COR-L47 (cell line): ENCODE measurements around the gene FUCA1.
"Not testable (repeated sequence)": the region's sequence is repeated elsewhere in the genome, so short reads cannot be mapped to it uniquely, and the experiment has no call there.

Source experiments
- DNase-seq: peaks from one replicate; lab custom pipeline; 2025; lab: John Stamatoyannopoulos, UW

FUCA1 gene

DNA sequence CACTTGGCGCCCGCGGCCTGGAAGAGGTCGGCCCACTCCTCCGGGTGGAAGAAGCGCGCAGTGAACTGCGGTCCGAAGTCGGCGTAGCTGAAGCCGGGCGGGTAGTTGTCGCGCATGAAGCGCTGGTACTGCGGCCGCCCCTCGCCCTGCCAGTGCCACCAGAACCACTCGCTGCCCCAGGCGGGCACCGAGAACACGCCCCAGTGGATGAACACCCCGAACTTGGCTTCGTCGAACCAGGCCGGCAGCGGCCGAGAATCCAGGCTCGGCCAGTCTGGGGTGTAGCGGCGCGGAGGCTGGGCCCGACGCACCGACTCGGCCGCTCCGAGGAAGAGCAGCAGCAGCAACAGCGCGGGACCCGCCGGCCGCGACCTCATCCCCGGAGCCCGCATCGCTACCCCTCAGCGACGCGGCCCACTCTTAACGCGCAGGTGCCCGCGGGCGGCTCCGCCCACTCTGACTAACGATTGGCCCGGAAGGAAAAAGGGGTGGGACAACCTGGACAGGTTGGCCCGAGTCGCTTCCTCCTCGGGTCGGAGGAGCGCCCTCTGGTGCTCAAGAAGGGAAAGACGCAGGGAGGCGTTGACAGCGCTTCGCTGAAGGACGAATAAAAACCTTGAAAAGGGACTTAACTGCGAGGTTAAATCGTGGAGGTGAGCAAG lies at the start of gene FUCA1:
Gene FUCA1 (minus strand): TSS at position 396 of the 662 bp plus-strand sequence. CDS start 4 bp downstream, at position 392.
- DNase-seq = peak; percentile 93

DNA sequence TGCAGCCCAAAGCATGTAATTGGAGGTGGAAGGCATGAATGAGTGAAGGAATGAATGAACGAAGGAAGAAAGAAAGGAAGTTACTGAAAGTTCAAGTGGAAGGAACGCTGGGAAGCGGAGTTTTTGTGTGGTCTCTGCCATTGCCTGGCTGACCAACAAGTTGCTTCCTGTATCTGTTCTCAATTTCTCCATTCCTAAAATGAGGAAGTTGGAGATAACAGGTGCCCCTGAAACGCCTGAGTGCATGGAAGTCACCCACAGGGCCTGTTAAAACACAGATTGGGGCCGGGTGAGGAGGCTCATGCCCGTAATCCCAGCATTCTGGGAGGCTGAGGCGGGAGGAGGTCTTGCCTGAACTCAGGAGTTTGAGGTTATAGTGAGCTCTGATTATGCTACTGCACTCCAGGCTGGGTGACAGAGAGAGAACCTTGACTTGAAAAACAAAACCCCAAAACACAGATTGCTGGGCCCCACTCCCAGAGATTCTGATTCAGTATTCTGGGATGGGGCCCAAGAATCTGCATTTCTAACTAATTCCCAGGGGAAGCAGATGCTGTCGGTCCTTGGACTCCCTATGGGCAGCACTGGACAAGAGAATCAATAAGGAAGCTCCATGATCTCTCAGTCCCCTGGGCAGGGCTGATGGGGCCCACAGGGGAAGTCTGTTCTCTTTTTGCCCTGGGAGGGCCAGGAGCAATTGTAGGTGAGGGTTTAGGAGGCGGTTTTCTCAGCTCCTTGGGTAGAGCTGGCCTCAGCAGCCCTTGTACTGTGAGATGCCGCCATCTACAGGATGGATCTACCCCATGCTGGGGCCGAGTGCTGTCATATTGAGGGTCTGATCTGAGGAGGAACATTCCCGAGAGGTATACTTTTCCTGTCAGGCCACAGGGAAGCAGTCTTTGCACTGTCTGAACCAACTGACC lies 48.4 kb upstream of the FUCA1 start:
- peak; percentile 28 for DNase-seq

DNA sequence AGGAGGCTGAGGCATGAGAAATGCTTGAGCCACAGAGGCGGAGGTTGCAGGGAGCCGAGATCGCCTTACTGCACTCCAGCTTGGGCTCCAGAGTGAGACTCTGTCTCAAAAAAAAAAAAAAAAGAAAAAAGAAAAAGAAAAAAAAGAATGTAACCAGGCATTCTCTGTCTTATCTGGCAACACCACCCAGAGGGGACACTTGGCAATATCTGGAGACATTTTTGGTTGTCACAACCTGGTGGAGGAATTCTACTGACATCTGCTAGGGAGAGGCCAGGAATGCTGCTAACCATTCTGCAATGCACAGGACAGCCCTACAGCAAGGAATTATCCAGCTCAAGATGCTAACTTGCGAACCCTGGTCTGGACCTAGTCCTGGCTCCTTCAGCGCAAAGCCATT lies 47.4 kb upstream of the FUCA1 start:
- DNase-seq = no peak

DNA sequence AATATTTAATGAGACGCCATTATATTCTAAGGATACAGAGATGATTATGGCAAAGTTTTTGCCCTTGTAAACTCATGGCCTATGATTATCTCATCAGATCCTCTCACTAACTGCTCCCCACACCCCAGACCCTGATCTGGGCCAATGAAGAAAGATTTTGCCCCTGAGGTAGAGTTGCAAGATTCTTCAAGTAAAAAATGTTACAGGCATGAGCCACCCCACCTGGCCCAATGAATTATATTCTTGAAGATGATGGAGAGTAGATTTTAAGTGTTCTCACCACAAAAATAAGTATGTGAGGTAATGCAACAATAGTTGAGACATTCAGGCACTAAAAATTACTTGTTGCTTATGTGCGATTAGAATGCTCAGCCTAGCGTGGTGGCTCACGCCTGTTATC lies 46.8 kb upstream of the FUCA1 start:
- DNase-seq = no peak

DNA sequence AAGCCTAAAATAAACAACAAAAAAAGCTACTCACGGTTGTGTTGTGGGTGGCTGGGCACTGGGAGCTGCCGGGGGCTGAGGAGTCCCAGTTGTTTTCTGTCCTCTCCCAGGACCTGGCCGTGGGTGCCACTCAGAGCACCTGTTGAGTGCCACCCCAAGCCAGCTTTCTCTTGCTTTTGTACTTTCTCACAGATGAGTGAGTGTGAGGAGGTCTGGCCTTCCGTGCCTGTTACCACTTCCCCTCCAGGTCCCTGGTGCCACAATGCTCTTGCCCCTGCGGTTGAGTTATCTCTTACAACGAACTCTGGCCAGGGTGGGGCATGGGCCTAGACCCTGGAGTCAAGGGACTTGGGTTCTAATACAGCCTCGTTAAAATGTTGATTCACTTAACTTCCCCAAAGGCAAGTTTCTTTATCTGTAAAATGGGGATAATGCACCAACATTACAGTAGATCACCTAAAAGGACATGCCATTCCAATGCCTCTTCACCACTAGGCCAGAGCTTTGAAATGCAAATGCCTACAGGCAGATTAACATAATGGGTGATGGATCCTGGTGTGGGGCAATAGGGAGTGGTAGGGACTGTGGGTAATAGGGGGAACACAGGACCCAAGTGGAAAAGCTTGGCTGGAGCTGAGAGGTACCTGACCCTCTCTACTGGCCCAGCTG lies 45.3 kb upstream of the FUCA1 start, which contains the start of gene CNR2:
Gene CNR2 (minus strand): TSS at position 151 of the 669 bp plus-strand sequence. CDS start 37,745 bp downstream, outside the sequence.
- no peak for DNase-seq

DNA sequence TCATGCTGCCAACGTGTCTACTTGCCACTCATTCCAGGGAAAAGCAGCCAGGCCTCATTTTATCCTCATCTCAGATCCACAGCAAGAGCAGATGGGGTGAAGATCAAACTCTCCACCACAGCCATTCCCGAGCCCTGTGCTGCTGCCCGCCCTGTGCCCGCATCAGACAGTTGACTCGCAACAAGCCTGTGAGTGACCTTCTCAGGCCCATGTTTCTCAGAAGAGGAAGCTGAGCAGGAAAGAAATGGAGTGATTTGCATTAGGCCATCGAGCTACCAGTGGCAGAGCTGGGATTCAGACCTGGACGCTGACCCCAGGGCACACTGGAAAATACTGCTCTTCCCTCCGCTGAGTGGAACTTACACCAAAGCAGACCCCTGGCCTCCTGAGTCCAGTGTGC lies 43.8 kb upstream of the FUCA1 start:
- DNase-seq = no peak

DNA sequence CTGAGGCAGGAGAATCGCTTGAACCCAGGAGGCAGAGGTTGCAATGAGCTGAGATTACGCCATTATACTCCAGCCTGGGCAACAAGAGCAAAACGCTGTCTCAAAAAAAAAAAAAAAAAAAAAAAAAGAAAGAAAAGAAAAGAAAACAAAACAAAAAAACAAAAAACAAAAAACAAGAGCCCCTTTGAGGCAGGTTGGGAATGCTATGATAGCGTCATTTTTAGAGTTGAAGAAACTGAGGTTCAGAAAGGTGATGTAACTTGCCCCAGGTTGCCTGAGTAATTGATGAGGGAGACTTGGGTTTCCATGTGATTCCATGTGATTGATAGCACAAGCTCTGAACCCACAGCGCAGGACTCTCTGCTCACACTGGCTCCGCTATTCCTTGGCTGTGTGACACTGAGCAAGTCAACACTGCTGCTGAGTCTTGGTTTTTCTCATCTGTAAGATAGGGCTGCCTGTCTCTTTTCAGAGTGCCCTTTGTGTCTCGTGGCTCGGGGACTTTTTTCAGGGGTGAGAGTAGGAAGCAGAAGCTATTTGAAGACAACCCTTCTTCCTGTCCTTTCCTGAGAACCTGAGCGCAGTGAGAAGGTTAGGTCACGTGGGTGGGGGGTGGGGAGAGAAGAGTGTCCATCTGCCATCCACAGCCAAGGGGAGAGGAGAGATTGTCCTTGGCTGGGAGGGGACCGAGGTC lies 42.6 kb upstream of the FUCA1 start:
- no peak for DNase-seq

DNA sequence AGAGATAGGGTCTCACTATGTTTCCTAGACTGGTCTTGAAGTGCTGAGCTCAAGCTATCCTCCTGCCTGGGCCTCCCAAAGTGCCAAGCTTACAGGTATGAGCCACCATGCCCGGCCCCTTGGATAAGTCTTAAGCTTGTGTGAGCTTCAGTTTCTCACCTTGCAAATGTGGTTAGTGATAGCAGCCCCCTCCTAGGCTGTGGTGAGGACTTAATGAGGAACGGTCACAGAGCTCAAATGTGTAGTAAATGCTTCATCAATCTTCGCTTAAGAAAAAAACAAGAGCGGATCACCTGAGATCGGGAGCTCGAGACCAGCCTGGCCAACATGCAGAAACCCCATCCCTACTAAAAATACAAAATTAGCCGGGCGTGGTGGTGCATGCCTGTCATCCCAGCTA lies 42.1 kb upstream of the FUCA1 start:
- DNase-seq = no peak

DNA sequence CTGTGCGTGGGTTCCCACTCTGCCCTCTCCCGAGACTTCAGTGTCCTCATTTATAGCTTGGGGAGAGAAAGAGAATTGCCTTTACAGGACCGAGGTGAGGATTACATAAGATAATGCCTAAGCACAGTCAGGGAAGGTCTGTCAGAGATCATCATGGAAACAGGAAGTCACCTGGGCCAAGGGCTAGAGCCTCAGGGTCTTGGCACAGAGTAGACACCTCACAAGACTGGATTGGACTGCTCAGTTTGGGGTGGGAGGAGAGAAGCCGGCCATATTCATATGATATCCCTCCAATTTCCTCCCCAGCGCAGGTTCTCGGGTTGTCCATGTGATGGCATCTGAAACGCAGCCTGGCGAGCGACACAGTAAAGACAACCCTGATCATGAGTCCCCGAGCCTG lies 41.3 kb upstream of the FUCA1 start:
- no peak for DNase-seq

DNA sequence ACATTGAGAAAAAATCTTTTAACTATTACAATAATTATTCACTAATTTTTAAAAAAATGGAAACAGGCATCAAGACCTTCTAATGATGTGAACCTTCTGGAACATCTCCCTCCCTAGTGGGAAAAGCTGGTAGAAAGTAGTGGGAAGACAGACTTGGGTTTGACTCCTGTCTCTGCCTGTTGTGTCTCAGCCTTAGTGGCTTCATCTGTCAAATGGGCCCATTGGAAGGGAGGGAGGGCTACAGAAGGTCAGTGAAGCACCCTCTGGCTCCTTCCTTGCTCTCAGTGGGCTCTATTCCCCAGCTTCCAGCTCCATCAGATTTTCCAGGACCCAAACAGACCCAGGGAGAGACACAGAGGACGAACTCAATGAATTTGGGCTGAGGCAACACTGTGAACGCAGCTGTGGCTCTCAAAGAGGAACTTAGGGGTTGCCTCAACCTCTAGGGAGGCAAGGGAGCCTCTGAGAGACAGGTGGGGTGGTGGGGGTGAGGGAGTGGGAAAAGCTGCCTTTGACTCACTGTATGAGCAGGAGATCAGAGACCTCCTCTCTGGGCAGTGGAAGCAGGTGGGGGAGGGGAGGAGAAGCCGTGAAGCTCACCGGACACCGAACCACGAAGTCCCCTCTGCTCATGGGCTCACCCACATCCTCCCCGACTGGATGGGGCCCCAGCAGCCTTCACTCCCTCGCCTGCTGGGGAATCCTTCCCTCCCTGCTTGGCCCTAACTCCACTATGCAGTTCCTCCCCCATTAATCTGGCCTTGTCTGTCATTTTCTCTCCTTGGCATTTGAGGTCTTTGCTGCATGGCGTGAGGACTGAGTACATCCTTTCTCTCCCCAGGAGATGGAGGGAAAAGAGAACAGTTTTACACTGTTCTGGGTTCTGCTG lies 40.6 kb upstream of the FUCA1 start:
- DNase-seq = no peak

DNA sequence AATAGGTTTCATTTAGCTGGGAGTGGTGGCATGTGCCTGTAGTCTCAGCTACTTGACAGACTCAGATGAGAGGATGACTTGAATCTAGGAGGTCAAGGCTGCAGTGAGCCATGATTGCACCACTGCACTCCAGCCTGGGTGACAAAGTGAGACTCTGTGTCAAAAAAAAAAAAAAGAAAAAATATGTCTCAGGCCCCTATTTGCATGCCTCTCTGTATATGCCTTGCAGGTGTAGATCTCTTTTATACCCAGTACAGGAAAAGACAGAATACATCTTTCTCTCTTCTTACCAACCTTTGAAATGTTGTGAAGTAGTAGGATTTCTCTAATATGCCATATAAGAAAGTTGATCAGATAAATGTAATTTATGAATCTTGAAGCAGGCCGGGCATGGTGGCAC lies 38.6 kb upstream of the FUCA1 start:
- DNase-seq = no peak

DNA sequence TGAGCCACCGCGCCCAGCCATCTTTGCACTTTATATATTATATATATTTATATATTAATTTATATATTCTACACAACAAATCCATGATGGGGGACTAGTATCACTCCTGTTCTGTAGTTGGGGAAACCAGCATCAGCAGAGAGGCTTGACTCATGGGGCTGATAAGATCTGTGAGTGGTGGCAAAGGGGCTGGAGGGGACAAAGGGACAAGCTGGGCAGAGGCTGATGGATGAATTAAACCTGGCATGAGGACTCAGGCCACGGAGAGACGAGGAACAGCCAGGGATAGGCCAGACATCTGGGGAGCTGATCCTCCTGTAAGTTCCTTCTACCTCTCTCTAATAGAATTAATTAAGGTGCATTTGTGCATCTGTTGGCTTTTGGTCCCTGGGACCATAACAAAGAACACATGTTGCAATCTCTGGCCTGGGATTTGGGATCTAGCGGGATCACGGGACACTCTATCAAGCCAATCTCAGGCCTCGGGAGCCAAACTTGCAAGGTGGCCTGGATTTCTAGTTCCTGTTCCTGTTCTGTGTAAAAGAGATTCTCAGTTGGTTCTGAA lies 37.5 kb upstream of the FUCA1 start:
- DNase-seq = no peak

DNA sequence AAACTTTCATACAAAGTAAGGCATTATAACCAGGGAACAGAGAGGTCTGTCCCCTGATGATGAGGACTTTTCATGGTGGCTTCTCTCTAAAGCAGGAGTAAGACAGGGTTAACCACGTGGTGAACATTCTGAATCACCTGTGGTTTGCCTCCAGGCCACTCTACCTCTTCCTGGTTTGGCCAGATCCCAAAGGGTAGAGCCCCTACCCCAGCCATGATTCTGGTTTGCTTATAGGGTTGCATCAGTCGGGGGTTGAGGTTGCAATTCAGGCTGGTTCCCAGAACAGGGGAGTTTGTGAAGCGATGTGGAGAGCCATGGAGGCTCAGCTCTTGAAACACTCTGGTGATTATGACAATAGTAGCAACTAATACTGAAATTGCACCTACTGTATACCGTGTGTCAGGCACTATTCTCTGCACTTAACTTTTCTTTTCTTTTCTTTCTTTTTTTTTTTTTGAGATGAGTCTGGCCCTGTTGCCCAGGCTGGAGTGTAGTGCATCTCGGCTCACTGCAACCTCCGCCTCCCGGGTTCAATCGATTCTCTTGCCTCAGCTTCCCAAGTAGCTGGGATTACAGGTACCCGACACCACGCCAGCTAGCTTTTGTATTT lies 36.8 kb upstream of the FUCA1 start:
- no peak for DNase-seq

DNA sequence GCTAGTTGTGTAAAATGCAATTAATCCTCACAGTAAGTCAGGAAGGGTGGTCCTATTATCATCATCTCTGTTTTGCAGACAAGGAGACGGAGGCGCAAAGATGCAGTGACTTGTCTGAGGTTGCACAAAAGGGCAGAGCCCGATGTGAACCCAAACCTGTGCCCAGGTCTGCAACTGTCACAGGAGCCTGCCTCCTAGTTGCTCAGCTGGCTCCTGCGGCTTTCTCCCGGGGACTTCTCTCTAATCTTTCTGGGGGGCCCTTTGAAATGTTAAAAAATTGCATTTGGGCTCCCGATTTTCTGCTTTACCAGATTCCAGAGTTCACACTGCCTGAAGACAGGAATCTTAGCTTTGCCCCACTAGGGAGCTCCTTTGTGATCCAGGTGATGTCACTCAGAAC lies 35.7 kb upstream of the FUCA1 start:
- DNase-seq = no peak

DNA sequence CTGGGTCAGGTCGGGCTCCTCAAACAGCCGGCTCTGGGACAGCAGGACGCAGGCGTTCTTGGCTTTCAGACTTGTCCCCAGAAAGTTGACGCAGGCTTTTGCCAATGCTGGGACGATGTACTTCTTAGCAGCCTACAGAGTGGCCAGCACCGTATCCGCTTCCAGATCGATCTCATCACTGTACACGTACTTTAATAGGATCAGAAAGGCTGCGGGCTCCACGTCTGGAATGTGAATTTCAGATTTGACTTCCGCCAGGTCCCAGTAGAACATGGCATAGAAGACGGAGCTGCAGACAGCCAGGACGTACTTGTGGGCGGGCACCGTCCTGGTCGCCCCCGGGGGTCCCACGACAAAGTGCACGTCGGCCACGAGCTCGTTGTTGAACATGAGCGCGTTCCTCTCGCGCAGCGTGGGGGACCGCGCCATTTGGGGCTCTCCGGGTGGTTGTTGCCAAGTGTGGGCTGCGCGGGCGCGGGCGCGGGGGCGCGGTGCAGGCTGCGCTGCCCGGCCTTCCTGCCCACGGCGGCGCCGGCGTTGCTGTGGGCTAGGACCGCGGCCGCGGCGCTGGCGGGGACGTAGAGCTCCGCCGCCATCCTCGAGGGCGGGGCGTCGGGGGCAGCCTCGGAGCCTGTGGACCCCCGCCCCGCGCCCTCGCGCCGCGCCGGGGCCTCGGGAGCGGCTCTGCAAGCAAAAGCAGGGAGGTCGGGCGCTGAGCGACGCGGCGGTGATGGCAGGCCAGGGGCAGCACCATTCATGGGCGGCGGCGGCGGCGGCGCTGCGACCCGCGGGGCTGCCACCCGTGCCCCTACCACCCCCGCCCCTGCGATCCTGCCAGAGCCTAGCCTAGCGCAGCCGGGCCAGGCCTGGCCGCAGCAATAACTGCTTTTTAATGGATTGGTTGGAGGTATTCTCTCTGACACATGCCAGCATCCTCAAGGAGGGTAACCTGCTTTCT lies 34.5 kb upstream of the FUCA1 start:
- DNase-seq = no peak

DNA sequence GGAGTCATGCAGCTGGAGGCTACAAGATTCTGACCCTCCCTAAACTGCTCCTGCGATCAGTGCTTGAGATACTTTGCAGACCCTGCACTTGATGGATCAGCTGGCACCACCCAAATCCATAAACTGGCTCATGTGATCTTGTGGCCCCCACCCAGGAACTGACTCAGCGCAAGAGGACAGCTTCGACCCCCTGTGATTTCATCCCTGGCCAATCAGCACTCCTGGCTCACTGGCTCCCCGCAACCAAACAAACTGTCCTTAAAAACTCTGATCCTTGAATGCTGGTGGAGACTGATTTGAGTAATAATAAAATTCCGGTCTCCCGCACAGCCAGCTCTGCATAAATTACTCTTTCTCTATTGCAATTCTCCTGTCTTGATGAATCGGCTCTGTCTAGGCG lies 31.9 kb upstream of the FUCA1 start:
- not testable (repeated sequence) for DNase-seq

DNA sequence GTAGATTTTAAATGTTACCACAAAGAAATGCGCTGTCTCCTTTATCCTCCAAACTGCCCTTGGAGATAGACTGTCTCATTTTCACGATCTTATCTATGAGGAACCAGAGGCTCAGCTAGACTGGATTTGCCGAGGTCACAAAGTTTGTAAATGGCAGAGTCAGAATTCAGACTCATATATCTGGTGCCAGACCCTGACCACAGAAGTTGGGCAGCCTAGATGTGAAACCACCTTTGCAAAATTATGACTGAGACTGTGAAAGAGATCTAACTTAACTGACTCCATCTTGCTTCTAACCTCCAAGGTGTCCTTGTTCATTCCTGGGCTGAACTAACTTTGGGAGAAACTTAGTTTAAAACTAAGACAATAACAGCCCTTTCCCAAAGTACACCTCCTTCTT lies 31.0 kb upstream of the FUCA1 start:
- no peak for DNase-seq

DNA sequence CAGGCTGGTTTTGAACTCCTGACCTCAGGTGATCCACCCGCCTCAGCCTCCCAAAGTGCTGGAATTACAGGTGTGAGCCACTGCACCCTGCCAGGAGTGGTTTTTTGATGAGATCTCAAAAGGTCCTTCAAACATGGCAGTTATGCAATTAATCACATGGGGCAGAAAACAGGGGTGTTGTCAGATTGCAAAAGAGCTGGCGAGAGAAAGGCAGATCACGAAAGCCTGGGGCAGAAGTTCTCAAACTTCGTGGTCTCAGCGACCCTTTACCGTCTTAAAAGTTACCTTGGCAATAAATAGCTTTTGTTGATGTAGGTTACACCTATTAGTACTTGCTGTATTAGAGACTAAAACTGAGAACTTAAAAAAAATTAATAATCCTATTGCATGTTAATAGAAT lies 29.0 kb upstream of the FUCA1 start:
- no peak for DNase-seq

DNA sequence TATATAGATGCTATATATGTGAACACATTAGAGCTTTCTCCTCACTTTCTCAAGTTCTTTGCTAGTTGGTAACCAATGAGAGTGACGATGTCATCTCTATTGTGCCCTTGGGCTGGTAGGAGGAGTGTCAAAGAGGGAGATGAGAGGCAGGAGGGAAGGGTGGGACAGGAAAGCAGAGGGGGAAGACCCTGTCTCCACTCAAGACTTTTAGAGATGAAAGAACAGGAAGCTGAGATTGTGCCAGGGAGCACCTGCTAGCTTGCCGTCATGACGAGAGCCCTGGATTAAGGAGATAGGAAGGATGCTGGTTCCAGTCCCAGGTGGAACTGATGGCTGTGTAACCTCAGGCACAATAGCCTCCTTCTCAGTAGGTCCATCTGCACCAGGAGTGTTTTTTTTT lies 28.4 kb upstream of the FUCA1 start:
- no peak for DNase-seq
